COLO668 (cell line): ENCODE measurements around the gene ATP10A.

ENCODE experiments used
- DNase-seq: peaks from one replicate; lab custom pipeline; 2025; ENCODE audit not compliant: unreplicated experiment; lab: John Stamatoyannopoulos, UW

The ATP10A gene

GRCh38 chr15:25708391-25708790 lies 154.7 kb downstream of the ATP10A start:
- DNase-seq, result no peak

DNA sequence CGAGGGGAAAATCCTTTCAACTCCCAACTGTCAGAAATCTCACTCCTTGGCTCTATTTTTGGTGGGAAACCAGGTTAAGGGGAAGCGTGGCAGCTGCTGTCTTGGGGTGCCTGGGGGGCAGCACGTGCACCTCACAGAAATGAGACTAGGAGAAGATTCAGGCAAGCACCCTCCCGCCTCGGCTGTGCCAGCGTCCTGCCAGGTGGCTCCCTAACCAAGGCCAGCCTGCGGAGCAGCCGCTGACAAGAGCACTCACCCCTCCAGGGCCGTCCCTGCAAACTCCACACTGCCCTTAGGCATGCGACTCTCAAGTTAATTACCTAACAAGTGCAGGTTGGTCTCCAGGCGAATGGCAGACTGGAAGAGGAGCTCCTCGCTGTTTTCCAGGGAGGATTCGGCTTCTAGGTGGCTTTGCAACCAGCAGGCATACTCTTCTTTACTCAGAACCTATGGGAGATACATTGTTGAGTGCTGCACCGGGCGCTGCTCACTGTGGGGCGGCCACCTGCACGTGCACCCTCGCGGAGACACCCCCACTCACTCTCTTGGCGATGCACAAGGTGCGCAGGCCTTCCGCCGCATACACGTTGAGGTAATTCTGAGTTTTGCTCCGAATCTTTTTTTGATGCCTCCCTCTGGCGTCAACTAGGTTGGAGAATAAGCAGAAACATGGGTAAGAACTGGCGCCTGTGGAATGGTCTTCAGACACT lies 155.3 kb downstream of the ATP10A start:
- DNase-seq, result no peak

- no peak for DNase-seq
Observed at GRCh38 chr15:25706176-25706955, 156.8 kb downstream of the ATP10A start.

DNA sequence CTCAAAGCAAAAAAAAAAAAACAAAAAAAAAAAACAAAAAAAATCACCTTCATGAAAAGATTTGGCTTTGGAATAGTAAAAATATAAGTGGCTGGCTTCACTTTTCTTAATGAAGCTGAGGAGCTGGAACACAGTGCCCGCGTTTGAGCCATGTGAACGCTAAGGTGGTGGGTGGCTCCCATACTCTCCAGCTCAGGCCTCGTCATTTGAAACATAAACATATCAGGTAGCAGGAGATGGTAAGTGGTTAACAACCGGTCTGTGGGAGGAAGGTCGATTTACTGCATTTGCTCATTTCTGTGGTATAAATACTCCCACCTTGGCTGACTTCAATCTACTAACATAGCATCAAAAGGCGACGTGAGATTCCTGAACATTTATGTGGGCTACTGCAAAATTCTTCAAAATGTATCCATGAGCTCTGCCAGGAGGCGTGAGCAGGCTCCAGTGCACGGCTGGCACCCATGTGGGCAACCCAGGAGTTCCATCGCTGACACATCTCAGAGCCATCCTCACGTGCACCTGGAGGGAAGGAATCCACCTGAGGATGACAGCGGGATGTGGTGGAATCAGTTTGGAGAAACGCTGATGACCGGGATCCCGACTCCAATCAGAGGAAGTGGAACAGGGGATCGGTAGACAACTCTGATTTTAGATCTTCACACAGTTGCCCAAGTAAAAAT lies 157.6 kb downstream of the ATP10A start:
- no peak for DNase-seq

- no peak for DNase-seq
Observed at GRCh38 chr15:25703726-25704125, 159.4 kb downstream of the ATP10A start.

DNA sequence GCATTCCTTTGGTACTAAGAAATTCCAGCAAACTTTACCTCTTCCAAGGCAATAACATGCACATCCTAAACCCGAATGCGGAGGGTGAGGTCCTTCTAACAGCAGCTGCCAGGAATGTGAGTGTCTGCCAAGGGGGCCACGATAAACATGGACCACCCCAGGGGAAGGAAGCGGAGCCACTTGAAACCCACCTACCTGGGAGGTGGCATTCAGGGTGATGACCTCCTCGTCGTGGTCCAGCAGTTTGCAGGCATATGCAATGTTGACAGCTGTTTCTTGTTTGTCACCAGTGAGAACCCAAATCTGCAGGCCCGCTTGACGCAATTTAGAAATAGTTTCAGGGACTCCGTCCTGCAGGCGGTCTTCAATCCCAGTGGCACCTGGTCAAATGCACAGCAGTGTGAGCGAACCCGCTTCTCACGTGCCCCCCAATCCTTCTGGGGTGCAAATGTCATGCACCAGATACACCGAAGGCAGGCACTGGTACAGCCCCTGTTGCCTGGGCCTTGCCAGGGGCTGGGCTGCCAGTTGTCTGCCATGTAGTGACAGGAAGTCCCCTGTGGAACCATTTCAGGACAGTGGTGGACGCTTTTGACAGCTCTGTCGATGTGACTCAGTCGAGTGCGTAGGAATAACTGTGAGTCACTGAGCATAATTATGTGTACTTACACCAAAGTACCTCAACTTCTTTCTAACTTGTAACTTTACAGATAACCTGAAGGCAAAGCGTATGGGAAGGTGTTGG lies 161.2 kb downstream of the ATP10A start:
- no peak for DNase-seq

DNA sequence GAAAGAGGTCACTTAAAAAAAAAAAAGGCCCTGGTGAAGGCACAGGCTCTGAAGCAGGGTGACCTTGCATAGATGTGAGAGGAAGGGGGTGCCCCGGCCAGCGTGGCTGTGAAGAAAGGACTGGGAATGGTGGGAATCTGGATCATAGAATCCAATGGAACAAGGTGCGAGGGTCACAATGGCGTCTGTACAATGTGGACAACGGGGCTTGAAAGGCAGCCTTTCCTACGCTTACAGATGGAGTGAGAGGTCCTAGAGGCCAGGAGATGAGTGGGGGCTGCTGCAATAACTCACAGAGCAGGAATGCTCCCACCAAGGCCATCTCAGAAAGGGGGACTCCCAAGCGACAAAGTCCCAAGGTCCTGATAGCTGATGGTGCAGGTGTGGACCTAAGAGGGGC lies 162.2 kb downstream of the ATP10A start:
- DNase-seq, result no peak

DNA sequence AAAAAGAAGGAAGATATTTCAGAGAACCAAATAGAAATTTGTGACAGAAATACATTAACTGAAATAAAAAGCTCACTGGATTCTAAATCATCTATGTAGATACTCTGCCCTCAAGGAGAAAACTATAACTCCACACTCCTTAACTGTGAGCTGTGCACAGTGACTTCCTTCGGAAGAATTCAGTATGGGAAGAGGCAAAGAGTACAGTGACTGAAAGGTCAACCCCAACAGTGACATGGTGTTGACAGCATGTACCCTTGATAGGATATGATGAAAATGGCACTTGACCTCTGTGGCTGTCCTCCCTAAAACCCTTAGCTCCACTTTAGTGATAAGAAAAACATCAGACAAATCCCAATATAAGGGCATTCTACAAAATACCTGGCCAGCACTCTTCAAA lies 165.5 kb downstream of the ATP10A start:
- DNase-seq, result no peak

DNA sequence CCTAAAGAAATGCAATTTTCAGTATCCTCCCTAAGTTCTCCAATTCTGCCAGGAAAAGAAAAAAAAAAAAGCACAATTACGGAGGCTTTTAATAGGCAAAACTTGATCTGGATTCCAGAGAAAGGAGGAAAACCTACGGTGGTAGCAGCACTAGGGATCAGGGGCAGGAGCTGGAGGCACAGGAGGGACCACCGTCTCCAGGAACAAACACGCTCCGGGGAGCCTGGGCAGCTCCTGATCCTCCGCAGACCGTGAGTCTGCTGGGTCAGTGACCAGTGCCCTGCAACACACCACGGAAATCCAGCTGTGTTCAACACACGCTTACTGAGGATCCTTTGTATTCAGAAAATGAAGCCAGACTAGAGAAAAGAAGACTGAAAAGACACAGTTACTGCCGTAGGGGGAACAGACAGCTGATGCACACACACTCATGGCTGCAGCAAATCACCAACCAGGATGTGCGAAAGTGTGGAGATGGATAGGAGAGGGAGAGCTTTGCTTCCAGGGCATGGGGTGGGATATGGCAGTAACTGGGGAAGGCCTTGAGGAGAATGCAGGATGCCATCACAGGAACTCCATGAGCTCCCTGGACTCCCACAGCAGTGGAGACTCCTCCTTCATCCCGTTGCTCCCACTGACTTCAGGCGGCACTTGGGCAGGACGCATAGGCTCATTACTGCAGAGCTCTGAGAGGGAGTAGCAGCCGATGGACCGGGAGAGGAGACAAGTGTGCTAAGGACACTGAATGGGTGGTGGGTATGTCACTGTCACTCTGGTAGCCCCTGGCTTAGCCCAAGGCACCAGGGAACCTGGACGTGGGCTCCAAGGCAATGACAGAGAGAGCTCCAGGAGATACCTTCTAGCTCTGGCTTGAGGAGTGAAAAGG lies 167.0 kb downstream of the ATP10A start:
- DNase-seq, result no peak

DNA sequence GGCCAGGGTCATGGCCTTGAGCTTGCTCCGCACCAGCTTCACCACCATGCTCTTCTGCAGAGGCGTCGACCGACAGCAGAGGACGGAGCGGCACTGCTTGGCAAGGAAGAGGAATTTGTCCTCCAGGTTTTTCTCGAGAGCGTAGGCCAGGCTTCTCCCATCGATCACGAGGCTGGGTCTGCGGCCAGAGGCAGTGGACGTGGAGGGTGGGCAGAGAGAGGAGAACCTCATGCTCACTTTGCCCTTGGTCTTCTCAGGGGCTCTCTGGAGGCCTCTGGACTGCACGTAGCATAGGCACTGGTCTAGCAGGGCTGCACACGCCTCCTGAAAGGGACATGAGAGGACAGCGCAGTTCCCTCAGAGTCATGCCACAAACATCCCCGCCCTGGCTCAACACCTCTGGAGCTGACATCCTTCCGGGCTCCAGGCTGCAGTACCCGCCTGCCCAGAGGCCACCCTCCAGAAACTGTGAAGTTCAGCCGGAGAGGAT lies 168.3 kb downstream of the ATP10A start:
- no peak for DNase-seq

DNA sequence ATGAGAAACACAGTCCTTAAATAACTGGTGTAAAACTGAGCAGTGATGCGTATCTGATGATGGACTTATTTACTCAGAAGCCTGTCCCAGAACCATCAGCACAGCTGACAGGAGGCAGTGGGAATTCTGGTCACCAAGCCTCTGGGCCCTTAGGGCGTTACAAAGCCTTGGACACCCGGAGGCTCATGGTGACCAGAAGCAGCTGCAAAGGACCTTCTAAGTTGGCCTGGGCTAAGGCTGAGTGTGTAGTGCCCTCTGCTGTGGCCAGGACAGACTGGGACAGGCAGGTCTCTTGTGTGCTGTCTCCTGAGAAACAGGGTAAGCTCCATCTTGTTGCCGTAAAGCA lies 168.9 kb downstream of the ATP10A start:
- no peak for DNase-seq

- DNase-seq, result peak; percentile 29
Observed at GRCh38 chr15:25693321-25694238, 169.5 kb downstream of the ATP10A start.

DNA sequence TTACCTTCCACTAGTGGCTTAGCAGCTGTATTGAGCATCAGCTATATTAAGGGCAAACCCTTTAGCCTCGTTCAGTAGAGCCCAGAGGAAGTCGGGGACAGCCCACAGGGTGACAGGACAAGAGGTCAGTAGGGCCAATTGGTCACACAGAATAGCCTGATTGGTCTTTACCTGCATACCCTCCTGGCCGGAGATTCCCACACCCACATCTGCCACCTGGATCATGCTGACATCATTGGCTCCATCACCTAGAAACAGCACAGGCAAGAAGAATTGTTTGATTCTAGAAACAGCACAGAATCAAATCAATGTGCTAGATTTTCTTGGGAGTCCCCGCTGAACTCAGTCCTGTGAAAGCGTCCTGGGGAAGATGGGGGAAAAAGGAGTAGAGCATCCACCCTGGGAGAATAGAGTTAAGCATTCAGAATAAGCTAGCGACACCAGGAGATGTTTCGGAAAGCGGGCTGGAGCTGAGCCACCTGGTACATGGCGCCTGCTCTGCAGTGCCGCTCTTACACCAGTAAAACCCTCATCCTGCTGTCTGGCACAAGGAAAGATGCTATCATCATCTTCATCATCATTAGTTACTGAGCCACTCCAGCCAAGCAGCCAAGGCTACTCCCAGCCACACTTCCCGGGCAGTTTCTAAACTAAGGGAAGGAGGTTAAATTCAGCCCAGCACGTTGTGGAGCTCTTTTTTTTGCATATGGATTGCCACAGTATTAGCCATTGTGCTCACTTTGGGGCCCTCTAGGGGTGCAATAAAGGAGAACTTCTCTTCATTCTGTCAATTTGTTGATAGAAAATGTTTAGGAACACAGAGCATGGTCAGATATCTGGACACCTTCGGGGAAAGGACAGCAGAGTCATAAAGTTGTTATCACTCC lies 171.3 kb downstream of the ATP10A start:
- no peak for DNase-seq

GRCh38 chr15:25690673-25691543 lies 172.2 kb downstream of the ATP10A start:
- DNase-seq, result no peak

DNA sequence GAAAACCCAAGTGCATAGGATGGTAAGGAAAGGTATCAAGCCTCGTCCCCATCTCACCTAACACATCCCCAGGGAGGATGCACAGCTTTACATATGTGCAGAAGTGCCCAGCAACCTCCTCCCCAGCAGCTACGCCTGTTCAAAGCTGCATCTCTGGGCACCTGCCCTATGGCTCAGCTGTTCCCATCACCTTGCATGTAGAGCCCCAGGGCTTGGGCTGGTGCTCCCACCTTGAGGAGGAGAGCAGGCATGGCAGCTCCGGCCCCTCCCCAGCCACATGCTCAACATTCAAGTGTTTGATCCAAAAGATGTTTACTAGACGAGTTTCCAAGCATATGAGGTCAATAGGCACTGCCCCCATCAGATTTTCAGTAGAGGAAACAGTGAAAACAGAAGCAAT lies 173.5 kb downstream of the ATP10A start:
- no peak for DNase-seq

- no peak for DNase-seq
Observed at GRCh38 chr15:25688166-25688565, 175.0 kb downstream of the ATP10A start.

- DNase-seq, result no peak
Observed at GRCh38 chr15:25687689-25688088, 175.4 kb downstream of the ATP10A start.
